ENCODE data around the gene FGGY. TPM values are rescaled to one million over a fixed set of nuclear protein-coding genes. Genes with fewer than 3 reads are reported as not detected.

Gene FGGY
- total and polyA plus RNA-seq, 3 experiments from 2014 or later, result 5.3 to 7.9 (median 6.6) TPM

GRCh38 chr1:59480188-59480888, 183.4 kb downstream of the FGGY start:
- CTCF ChIA-PET, result no interaction called here
- Mint-ChIP-seq H3K9me3 (no peaks in the 10 kb centered on the region), H3K27me3 (no peaks in the 10 kb centered on the region), H3K4me3 (no peak overlapping the region), H3K36me3 (no peaks in the 10 kb centered on the region), H3K4me1 (peaks cover 6 to 9% (median 8%) of the 10 kb centered on the region in 3 donors), H3K27ac (no peak overlapping the region)
- no peak for DNase-seq
- POLR2A ChIA-PET, result no interaction called here
- Histone ChIP-seq H3K36me3 (ENCODE audit: insufficient read depth, low read length) (no peaks in the 10 kb centered on the region), H3K9me3 (ENCODE audit: low read length) (no peaks in the 10 kb centered on the region), H3K4me1 (ENCODE audit: insufficient read depth, low read length) (no peaks in the 10 kb centered on the region), H3K4me3 (ENCODE audit: low read length) (no peak overlapping the region), H3K27ac (ENCODE audit: low read depth, low read length) (no peak overlapping the region), H3K27me3 (ENCODE audit: insufficient read depth, low read length, poor library complexity, severe bottlenecking) (no peaks in the 10 kb centered on the region)

GRCh38 chr1:59481881-59482505, 185.1 kb downstream of the FGGY start:
- no peaks in the 10 kb centered on the region for H3K36me3 ChIP-seq (ENCODE audit: insufficient read depth, low read length)
- no peak overlapping the region for H3K27ac Mint-ChIP-seq
- H3K9me3 Mint-ChIP-seq, result no peaks in the 10 kb centered on the region
- no peak overlapping the region for H3K4me3 ChIP-seq (ENCODE audit: low read length)
- no peak overlapping the region for H3K27ac ChIP-seq (ENCODE audit: low read depth, low read length)
- CTCF ChIA-PET, result no interaction called here
- POLR2A ChIA-PET, result no interaction called here
- H3K27me3 Mint-ChIP-seq, result no peaks in the 10 kb centered on the region
- H3K4me1 Mint-ChIP-seq, result peaks cover 5 to 8% (median 6%) of the 10 kb centered on the region in 3 donors
- H3K36me3 Mint-ChIP-seq, result no peaks in the 10 kb centered on the region
- no peaks in the 10 kb centered on the region for H3K27me3 ChIP-seq (ENCODE audit: insufficient read depth, low read length, poor library complexity, severe bottlenecking)
- no peak overlapping the region for H3K4me3 Mint-ChIP-seq
- no peak for DNase-seq
- H3K4me1 ChIP-seq (ENCODE audit: insufficient read depth, low read length), result no peaks in the 10 kb centered on the region
- no peaks in the 10 kb centered on the region for H3K9me3 ChIP-seq (ENCODE audit: low read length)

- Histone ChIP-seq H3K27ac (ENCODE audit: low read depth, low read length) (no peak overlapping the region), H3K27me3 (ENCODE audit: insufficient read depth, low read length, poor library complexity, severe bottlenecking) (no peaks in the 10 kb centered on the region), H3K9me3 (ENCODE audit: low read length) (no peaks in the 10 kb centered on the region), H3K4me3 (ENCODE audit: low read length) (no peak overlapping the region), H3K36me3 (ENCODE audit: insufficient read depth, low read length) (no peaks in the 10 kb centered on the region), H3K4me1 (ENCODE audit: insufficient read depth, low read length) (no peaks in the 10 kb centered on the region)
- Mint-ChIP-seq H3K36me3 (no peaks in the 10 kb centered on the region), H3K27ac (no peak overlapping the region), H3K4me1 (peaks cover 0 to 2% (median 0%) of the 10 kb centered on the region in 3 donors), H3K4me3 (no peak overlapping the region), H3K9me3 (no peaks in the 10 kb centered on the region), H3K27me3 (no peaks in the 10 kb centered on the region)
- CTCF ChIA-PET, result no interaction called here
- POLR2A ChIA-PET, result no interaction called here
- DNase-seq, result no peak
These were observed 186.1 kb downstream of the FGGY start for GRCh38 chr1:59482986-59483385.

- no peak overlapping the region for H3K4me3 Mint-ChIP-seq
- H3K4me1 ChIP-seq (ENCODE audit: insufficient read depth, low read length), result no peaks in the 10 kb centered on the region
- no peak overlapping the region for H3K27ac Mint-ChIP-seq
These were observed 187.2 kb downstream of the FGGY start for GRCh38 chr1:59484096-59484495.

GRCh38 chr1:59485171-59485570, 188.3 kb downstream of the FGGY start:
- Mint-ChIP-seq H3K4me3 (no peak overlapping the region), H3K27ac (peak overlapping the region in 1 of 8 donors; percentile 68), H3K27me3 (no peaks in the 10 kb centered on the region), H3K4me1 (peaks cover 0 to 2% (median 0%) of the 10 kb centered on the region in 3 donors), H3K9me3 (no peaks in the 10 kb centered on the region), H3K36me3 (no peaks in the 10 kb centered on the region)
- no peaks in the 10 kb centered on the region for H3K4me1 ChIP-seq (ENCODE audit: insufficient read depth, low read length)
- no peak overlapping the region for H3K27ac ChIP-seq (ENCODE audit: low read depth, low read length)
- H3K27me3 ChIP-seq (ENCODE audit: insufficient read depth, low read length, poor library complexity, severe bottlenecking), result no peaks in the 10 kb centered on the region
- ChIA-PET POLR2A (no interaction called here), CTCF (no interaction called here)
- no peak overlapping the region for H3K4me3 ChIP-seq (ENCODE audit: low read length)
- no peak for DNase-seq
- H3K36me3 ChIP-seq (ENCODE audit: insufficient read depth, low read length), result no peaks in the 10 kb centered on the region
- no peaks in the 10 kb centered on the region for H3K9me3 ChIP-seq (ENCODE audit: low read length)

More at GRCh38 chr1:59484096-59484495, 187.2 kb downstream of the FGGY start:
- H3K36me3 Mint-ChIP-seq, result no peaks in the 10 kb centered on the region
- CTCF ChIA-PET, result no interaction called here
- no peak for DNase-seq
- no peaks in the 10 kb centered on the region for H3K36me3 ChIP-seq (ENCODE audit: insufficient read depth, low read length)
- H3K27me3 ChIP-seq (ENCODE audit: insufficient read depth, low read length, poor library complexity, severe bottlenecking), result no peaks in the 10 kb centered on the region
- peaks cover 0 to 2% (median 0%) of the 10 kb centered on the region in 3 donors for H3K4me1 Mint-ChIP-seq
- H3K27me3 Mint-ChIP-seq, result no peaks in the 10 kb centered on the region
- no peaks in the 10 kb centered on the region for H3K9me3 Mint-ChIP-seq
- no peak overlapping the region for H3K4me3 ChIP-seq (ENCODE audit: low read length)
- POLR2A ChIA-PET, result no interaction called here
- no peak overlapping the region for H3K27ac ChIP-seq (ENCODE audit: low read depth, low read length)
- H3K9me3 ChIP-seq (ENCODE audit: low read length), result no peaks in the 10 kb centered on the region

GRCh38 chr1:59485949-59486348, 189.1 kb downstream of the FGGY start:
- no peak overlapping the region for H3K27ac ChIP-seq (ENCODE audit: low read depth, low read length)
- no peaks in the 10 kb centered on the region for H3K36me3 Mint-ChIP-seq
- H3K27ac Mint-ChIP-seq, result peak overlapping the region in 1 of 8 donors; percentile 65
- H3K4me1 Mint-ChIP-seq, result peaks cover 0 to 2% (median 0%) of the 10 kb centered on the region in 3 donors
- H3K36me3 ChIP-seq (ENCODE audit: insufficient read depth, low read length), result no peaks in the 10 kb centered on the region
- H3K9me3 ChIP-seq (ENCODE audit: low read length), result no peaks in the 10 kb centered on the region
- no peaks in the 10 kb centered on the region for H3K27me3 Mint-ChIP-seq
- H3K9me3 Mint-ChIP-seq, result no peaks in the 10 kb centered on the region
- no peak overlapping the region for H3K4me3 Mint-ChIP-seq
- H3K4me1 ChIP-seq (ENCODE audit: insufficient read depth, low read length), result no peaks in the 10 kb centered on the region
- DNase-seq, result no peak
- H3K27me3 ChIP-seq (ENCODE audit: insufficient read depth, low read length, poor library complexity, severe bottlenecking), result no peaks in the 10 kb centered on the region
- no peak overlapping the region for H3K4me3 ChIP-seq (ENCODE audit: low read length)
- POLR2A ChIA-PET, result no interaction called here
- CTCF ChIA-PET, result no interaction called here

GRCh38 chr1:59486615-59487014, 189.7 kb downstream of the FGGY start:
- DNase-seq, result no peak
- Mint-ChIP-seq H3K36me3 (no peaks in the 10 kb centered on the region), H3K9me3 (no peaks in the 10 kb centered on the region), H3K27me3 (no peaks in the 10 kb centered on the region), H3K4me1 (peaks cover 0 to 2% (median 0%) of the 10 kb centered on the region in 3 donors), H3K27ac (peak overlapping the region in 2 of 8 donors; percentile 52 to 54), H3K4me3 (no peak overlapping the region)
- CTCF ChIA-PET, result no interaction called here
- no peaks in the 10 kb centered on the region for H3K27me3 ChIP-seq (ENCODE audit: insufficient read depth, low read length, poor library complexity, severe bottlenecking)
- H3K27ac ChIP-seq (ENCODE audit: low read depth, low read length), result no peak overlapping the region
- no peak overlapping the region for H3K4me3 ChIP-seq (ENCODE audit: low read length)
- POLR2A ChIA-PET, result no interaction called here
- no peaks in the 10 kb centered on the region for H3K36me3 ChIP-seq (ENCODE audit: insufficient read depth, low read length)
- no peaks in the 10 kb centered on the region for H3K9me3 ChIP-seq (ENCODE audit: low read length)
- no peaks in the 10 kb centered on the region for H3K4me1 ChIP-seq (ENCODE audit: insufficient read depth, low read length)

- H3K9me3 Mint-ChIP-seq, result peaks cover 0 to 3% (median 2%) of the 10 kb centered on the region in 5 donors
- Histone ChIP-seq H3K9me3 (ENCODE audit: low read length) (no peaks in the 10 kb centered on the region), H3K36me3 (ENCODE audit: insufficient read depth, low read length) (no peaks in the 10 kb centered on the region), H3K4me1 (ENCODE audit: insufficient read depth, low read length) (no peaks in the 10 kb centered on the region), H3K27me3 (ENCODE audit: insufficient read depth, low read length, poor library complexity, severe bottlenecking) (no peaks in the 10 kb centered on the region), H3K4me3 (ENCODE audit: low read length) (no peak overlapping the region), H3K27ac (ENCODE audit: low read depth, low read length) (no peak overlapping the region)
- ChIA-PET POLR2A (no interaction called here), CTCF (no interaction called here)
- H3K4me3 Mint-ChIP-seq, result no peak overlapping the region
- no peaks in the 10 kb centered on the region for H3K27me3 Mint-ChIP-seq
- H3K4me1 Mint-ChIP-seq, result peaks cover 0 to 2% (median 0%) of the 10 kb centered on the region in 3 donors
- no peak for DNase-seq
- no peaks in the 10 kb centered on the region for H3K36me3 Mint-ChIP-seq
- no peak overlapping the region for H3K27ac Mint-ChIP-seq
These were observed 190.6 kb downstream of the FGGY start for GRCh38 chr1:59487335-59488031.
